GM12872 (cell line): ENCODE results near the gene VSIG10L.

Experiments used
- TF ChIP-seq, protein P1 (sequence below): IDR thresholded peaks from 3 replicates; pipeline ENCODE4 v1.5.1; 2011; ENCODE audit warnings: low read depth, mild to moderate bottlenecking, low read length, moderate library complexity; ENCODE audit not compliant: insufficient read depth

Gene VSIG10L

GRCh38 chr19:51333836-51334460 is 8.0 kb downstream of the VSIG10L start:
- TF ChIP-seq, protein P1, sequence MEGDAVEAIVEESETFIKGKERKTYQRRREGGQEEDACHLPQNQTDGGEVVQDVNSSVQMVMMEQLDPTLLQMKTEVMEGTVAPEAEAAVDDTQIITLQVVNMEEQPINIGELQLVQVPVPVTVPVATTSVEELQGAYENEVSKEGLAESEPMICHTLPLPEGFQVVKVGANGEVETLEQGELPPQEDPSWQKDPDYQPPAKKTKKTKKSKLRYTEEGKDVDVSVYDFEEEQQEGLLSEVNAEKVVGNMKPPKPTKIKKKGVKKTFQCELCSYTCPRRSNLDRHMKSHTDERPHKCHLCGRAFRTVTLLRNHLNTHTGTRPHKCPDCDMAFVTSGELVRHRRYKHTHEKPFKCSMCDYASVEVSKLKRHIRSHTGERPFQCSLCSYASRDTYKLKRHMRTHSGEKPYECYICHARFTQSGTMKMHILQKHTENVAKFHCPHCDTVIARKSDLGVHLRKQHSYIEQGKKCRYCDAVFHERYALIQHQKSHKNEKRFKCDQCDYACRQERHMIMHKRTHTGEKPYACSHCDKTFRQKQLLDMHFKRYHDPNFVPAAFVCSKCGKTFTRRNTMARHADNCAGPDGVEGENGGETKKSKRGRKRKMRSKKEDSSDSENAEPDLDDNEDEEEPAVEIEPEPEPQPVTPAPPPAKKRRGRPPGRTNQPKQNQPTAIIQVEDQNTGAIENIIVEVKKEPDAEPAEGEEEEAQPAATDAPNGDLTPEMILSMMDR, result no peak

GRCh38 chr19:51331716-51332115 is 10.2 kb downstream of the VSIG10L start:
- TF ChIP-seq, protein P1, result no peak

- TF ChIP-seq, protein P1, result no peak
Observed at GRCh38 chr19:51331193-51331592, 10.7 kb downstream of the VSIG10L start.

DNA sequence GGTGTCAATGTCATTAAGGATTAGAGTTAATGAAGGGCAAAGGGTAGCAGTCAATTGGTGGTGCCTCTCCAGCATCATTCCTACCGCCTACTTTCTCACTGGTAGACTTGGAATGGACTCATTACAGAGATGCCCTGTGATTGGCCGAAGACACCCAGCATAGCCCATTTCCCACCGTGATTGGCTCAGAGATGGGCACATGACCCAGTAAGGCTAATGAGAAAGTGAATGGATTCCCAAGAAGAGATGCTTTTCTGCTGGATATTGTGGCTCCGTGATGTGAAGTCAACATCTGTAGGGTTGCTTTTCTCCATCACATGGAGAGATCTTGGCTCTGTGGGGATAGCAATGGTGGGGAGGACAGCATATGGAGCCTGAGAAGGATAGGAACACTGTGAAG is 11.6 kb downstream of the VSIG10L start:
- TF ChIP-seq, protein P1, result no peak

DNA sequence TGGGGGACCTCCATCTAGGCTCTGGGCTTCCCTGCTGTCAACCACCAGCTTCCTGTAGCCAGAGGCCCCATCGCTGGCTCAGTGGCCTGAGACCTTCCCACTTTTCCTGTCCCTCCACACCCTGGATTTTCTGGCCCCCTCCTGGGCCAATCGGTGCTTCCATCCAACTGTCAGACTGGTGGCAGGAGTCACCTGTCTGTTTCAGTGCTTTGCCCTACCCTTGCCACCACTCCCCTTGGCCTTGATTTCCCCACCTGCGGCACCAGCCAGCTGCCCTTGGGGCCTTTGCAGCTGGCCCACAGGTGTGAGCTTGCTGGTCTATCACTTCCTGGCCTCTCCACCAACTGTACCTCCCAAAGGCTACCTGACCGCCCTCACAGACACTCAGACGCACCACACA is 12.5 kb downstream of the VSIG10L start:
- TF ChIP-seq, protein P1, result no peak

DNA sequence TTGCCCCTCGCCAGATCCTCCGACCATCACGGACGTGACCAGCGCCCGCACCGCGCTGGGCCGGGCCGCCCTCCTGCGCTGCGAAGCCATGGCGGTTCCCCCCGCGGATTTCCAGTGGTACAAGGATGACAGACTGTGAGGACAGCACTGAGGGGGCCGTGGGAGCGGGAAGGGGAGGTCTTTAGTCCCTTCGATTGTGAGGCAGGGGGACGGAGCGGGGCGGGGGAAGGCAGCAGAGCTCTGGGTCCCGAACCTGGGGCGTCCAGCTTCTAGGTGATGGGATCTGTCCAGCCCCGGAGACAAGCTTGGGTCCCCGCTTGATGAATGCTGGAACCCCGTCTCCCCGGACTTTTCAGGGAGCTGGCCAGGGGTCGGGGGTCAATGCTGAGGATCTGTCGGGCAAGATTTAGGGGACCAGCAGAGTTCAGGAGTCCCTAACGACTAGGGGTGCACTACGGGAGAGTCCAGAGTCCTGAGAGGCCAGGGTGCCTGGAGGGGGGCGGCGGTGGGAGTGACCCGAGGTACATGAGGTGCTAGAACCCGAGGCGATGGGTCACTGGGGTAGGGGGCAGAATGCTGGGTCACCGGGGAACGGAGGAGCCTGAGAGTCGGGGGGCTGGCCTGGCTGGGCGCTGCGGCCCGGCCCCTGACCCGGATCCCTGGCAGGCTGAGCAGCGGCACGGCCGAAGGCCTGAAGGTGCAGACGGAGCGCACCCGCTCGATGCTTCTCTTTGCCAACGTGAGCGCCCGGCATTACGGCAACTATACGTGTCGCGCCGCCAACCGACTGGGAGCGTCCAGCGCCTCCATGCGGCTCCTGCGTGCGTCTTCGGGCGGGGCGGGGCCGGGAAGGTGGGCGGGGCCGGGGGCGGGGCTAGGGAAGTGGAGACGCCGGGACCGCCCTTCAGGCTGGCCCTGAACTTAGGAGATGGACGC is 14.6 kb downstream of the VSIG10L start:
- TF ChIP-seq, protein P1, result 0 out of 3 replicates have a peak, but pooled peaks have one; percentile 3

DNA sequence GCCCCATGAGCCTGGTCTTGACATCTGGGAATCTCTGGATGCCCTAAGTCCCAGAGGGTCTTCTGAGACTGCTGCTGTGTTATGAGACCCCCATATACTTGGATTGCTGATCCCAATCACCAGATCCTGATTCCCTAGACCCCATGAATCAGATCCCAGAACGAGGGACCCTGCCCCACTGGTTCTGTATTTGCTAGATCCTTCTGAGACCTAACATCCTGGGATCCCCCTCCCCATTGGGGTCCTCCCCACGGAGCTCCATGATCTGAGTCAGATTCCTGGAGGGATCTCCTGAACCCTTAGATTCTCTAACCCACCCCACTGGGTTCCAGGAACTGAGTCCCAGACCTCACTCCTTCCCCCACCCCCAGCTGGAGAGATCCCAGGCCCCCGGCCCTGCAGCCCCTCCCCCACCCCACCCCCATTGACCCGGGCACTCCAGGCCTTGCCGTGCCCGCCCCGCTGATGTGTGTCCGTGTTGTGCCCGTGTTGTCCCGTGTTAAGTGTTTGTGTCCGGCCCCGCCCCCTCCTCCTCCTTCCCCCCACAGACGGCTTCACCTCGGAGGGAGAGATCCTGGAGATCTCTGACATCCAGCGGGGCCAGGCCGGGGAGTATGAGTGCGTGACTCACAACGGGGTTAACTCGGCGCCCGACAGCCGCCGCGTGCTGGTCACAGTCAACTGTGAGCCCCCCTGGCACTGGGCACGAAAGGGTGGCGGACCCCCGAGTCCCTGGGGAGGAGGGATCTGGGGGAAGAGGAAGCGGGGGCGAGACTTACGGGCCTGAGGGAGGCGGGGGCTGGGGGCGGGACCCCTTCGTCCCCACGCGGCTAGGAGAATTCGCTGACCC is 15.5 kb downstream of the VSIG10L start:
- TF ChIP-seq, protein P1, result no peak
